GM18508 (cell line): Measurements from ENCODE around the gene USB1.

ENCODE experiments used
- ATAC-seq: cut with Tn5 transposase; IDR thresholded peaks from one replicate; pipeline ENCODE4 v1.9.1; 2021; ENCODE audit warnings: moderate number of reproducible peaks; ENCODE audit not compliant: insufficient read depth, unreplicated experiment

Gene USB1

GRCh38 chr16:58030136-58030840, 29.1 kb downstream of the USB1 start:
- no peak for ATAC-seq

GRCh38 chr16:58031016-58031800, 30.0 kb downstream of the USB1 start:
- no peak for ATAC-seq

- no peak for ATAC-seq
Measured at GRCh38 chr16:58032710-58033293, 31.6 kb downstream of the USB1 start.

GRCh38 chr16:58034128-58034685, 33.0 kb downstream of the USB1 start:
- no peak for ATAC-seq

- ATAC-seq = no peak
Measured at GRCh38 chr16:58034774-58035173, 33.6 kb downstream of the USB1 start.

- no peak for ATAC-seq
Measured at GRCh38 chr16:58035356-58036170, 34.4 kb downstream of the USB1 start.

GRCh38 chr16:58036943-58037342, 35.7 kb downstream of the USB1 start:
- no peak for ATAC-seq

- no peak for ATAC-seq
Measured at GRCh38 chr16:58037365-58038057, 36.3 kb downstream of the USB1 start.

- no peak for ATAC-seq
Measured at GRCh38 chr16:58038219-58038641, 37.0 kb downstream of the USB1 start.

- no peak for ATAC-seq
Measured at GRCh38 chr16:58039829-58040495, 38.8 kb downstream of the USB1 start.

- no peak for ATAC-seq
Measured at GRCh38 chr16:58040496-58040846, 39.3 kb downstream of the USB1 start.

- no peak for ATAC-seq
Measured at GRCh38 chr16:58040945-58041627, 39.9 kb downstream of the USB1 start.

GRCh38 chr16:58041628-58041955, 40.4 kb downstream of the USB1 start:
- no peak for ATAC-seq

- no peak for ATAC-seq
Measured at GRCh38 chr16:58042001-58042885, 41.0 kb downstream of the USB1 start.

- no peak for ATAC-seq
Measured at GRCh38 chr16:58042886-58043515, 41.8 kb downstream of the USB1 start.

- ATAC-seq = no peak
Measured at GRCh38 chr16:58043571-58044155, 42.5 kb downstream of the USB1 start.
